NCI-H146 treated with DMSO at 0.1 percent for 48 hours (cell line): ENCODE measurements around the gene DLG2.

Experiments
- DNase-seq: peaks from one replicate; lab custom pipeline; 2025; ENCODE audit not compliant: unreplicated experiment; lab: John Stamatoyannopoulos, UW

DLG2 gene

GRCh38 chr11:83572581-83573496, 2054.3 kb downstream of the DLG2 start:
- no peak for DNase-seq

- DNase-seq: no peak
These were observed 2055.8 kb downstream of the DLG2 start for GRCh38 chr11:83571302-83571701.

GRCh38 chr11:83569134-83569805, 2057.9 kb downstream of the DLG2 start:
- no peak for DNase-seq

GRCh38 chr11:83568516-83568915, 2058.6 kb downstream of the DLG2 start:
- DNase-seq: no peak

- no peak for DNase-seq
These were observed 2060.2 kb downstream of the DLG2 start for GRCh38 chr11:83566950-83567349.

GRCh38 chr11:83564870-83565269, 2062.3 kb downstream of the DLG2 start:
- no peak for DNase-seq

GRCh38 chr11:83558281-83558680, 2068.9 kb downstream of the DLG2 start:
- no peak for DNase-seq

GRCh38 chr11:83557653-83558052, 2069.5 kb downstream of the DLG2 start:
- DNase-seq: no peak

- no peak for DNase-seq
These were observed 2072.3 kb downstream of the DLG2 start for GRCh38 chr11:83554876-83555275.

GRCh38 chr11:83549984-83550667, 2077.0 kb downstream of the DLG2 start:
- DNase-seq: no peak

- DNase-seq: no peak
These were observed 2080.8 kb downstream of the DLG2 start for GRCh38 chr11:83546368-83546767.

GRCh38 chr11:83545494-83546260, 2081.5 kb downstream of the DLG2 start:
- no peak for DNase-seq

GRCh38 chr11:83544846-83545245, 2082.3 kb downstream of the DLG2 start:
- no peak for DNase-seq

- DNase-seq: no peak
These were observed 2083.3 kb downstream of the DLG2 start for GRCh38 chr11:83543706-83544439.

- DNase-seq: no peak
These were observed 2084.3 kb downstream of the DLG2 start for GRCh38 chr11:83542861-83543260.

GRCh38 chr11:83540728-83541127, 2086.4 kb downstream of the DLG2 start:
- DNase-seq: no peak

- DNase-seq: no peak
These were observed 2086.9 kb downstream of the DLG2 start for GRCh38 chr11:83540112-83540675.

- DNase-seq: no peak
These were observed 2088.9 kb downstream of the DLG2 start for GRCh38 chr11:83538286-83538685.

- DNase-seq: no peak
These were observed 2090.0 kb downstream of the DLG2 start for GRCh38 chr11:83537131-83537610.

- no peak for DNase-seq
These were observed 2094.0 kb downstream of the DLG2 start for GRCh38 chr11:83533166-83533565.
